Measurements from ENCODE around the gene TOP2B. TPM values are rescaled to one million over a fixed set of nuclear protein-coding genes. Genes with fewer than 3 reads are reported as not detected.
A peak's percentile ranks its signal among the peaks of the same experiment; 100 is the strongest.

The TOP2B gene
- total and polyA plus RNA-seq, 2 experiments from 2014 or later = 92.0 to 179 TPM

- TF ChIP-seq REST (IDR thresholded peaks at IDR 0.05; ENCODE audit: unreplicated experiment) (no peak), ZNF114 (CRISPR knock-in tag; IDR thresholded peaks at IDR 0.05) (no peak), ETS1 (IDR thresholded peaks at IDR 0.05) (no peak), CREB1 (CRISPR knock-in tag; IDR thresholded peaks at IDR 0.05; ENCODE audit: low read depth) (no peak), EZH2phosphoT487 (IDR thresholded peaks at IDR 0.05; ENCODE audit: unreplicated experiment) (no peak), EZH2 (IDR thresholded peaks at IDR 0.05; ENCODE audit: low read depth, unreplicated experiment) (no peak), ZNF331 (CRISPR knock-in tag; IDR thresholded peaks at IDR 0.05; ENCODE audit: low read depth) (no peak), JUNB (IDR thresholded peaks at IDR 0.05; ENCODE audit: unreplicated experiment) (no peak)
Observed at GRCh38 chr3:25578059-25578458, 86.6 kb downstream of the TOP2B start (continued).

GRCh38 chr3:25576831-25577454 is 87.8 kb downstream of the TOP2B start:
- DNase-seq (ENCODE audit: low spot score) (peak; percentile 61), ATAC-seq (no peak)
- Mint-ChIP-seq H3K27me3 (ENCODE audit: insufficient read depth, low read depth, poor library complexity) (peaks cover 3% of the 10 kb centered on the region), H3K36me3 (ENCODE audit: low read depth) (no peaks in the 10 kb centered on the region), H3K9me3 (no peaks in the 10 kb centered on the region), H3K4me1 (peaks cover 11% of the 10 kb centered on the region), H3K4me3 (no peak overlapping the region), H3K27ac (no peak overlapping the region)
- Histone ChIP-seq H3K4me2 (no peak overlapping the region), H4K20me1 (replicated peaks; ENCODE audit: insufficient read depth) (no peaks in the 10 kb centered on the region), H3K4me3 (no peak overlapping the region), H3K9me2 (ENCODE audit: insufficient read depth) (peaks cover 5% of the 10 kb centered on the region; the same call in 1 of the 2 replicates), H3F3A (replicated peaks; ENCODE audit: low read depth) (no peaks in the 10 kb centered on the region), H2AFZ (no peak overlapping the region), H3K79me2 (replicated peaks; ENCODE audit: insufficient read depth) (no peaks in the 10 kb centered on the region), H3K27ac (ENCODE audit: low read depth) (no peak overlapping the region), H3K36me3 (ENCODE audit: insufficient read depth) (no peaks in the 10 kb centered on the region), H3K27me3 (ENCODE audit: insufficient read depth) (no peaks in the 10 kb centered on the region), H3K4me1 (ENCODE audit: insufficient read depth) (no peaks in the 10 kb centered on the region)
- TF ChIP-seq CTCF (conservative IDR thresholded peaks at IDR 0.05; ENCODE audit: low read depth in 2 of 2) (peak; percentile 70 to 71), ZNF462 (CRISPR knock-in tag; IDR thresholded peaks at IDR 0.05) (no peak)

Data from GM23338 (cell line).